Loucy (cell line): ENCODE results near the gene NET1.

Source experiments
- H2AFZ ChIP-seq: fragments of 200-600 bp; sonication (generic); 2 replicates; pipeline ENCODE4 v1.6.0; 2016; ENCODE audit warnings: antibody characterized with exemption, mild to moderate bottlenecking, low read length, moderate library complexity
- H3F3A ChIP-seq: fragments of 200-600 bp; 2 replicates; pipeline ENCODE4 v1.6.0; 2016; ENCODE audit warnings: antibody characterized with exemption, low read depth, mild to moderate bottlenecking
- H3K27me3 ChIP-seq: fragments of 200-600 bp; sonication (generic); 2 replicates; pipeline ENCODE4 v1.6.1; 2014; ENCODE audit warnings: low read length, mild to moderate bottlenecking; ENCODE audit not compliant: insufficient read depth, poor library complexity, severe bottlenecking
- H3K36me3 ChIP-seq: fragments of 200-600 bp; sonication (generic); 2 replicates; pipeline ENCODE4 v1.6.1; 2016; ENCODE audit warnings: low read length; ENCODE audit not compliant: insufficient read depth
- H3K4me1 ChIP-seq: fragments of 200-600 bp; sonication (generic); 2 replicates; pipeline ENCODE4 v1.5.1; 2014; ENCODE audit warnings: low read length, mild to moderate bottlenecking; ENCODE audit not compliant: insufficient read depth, poor library complexity, severe bottlenecking
- H3K4me2 ChIP-seq: fragments of 200-600 bp; sonication (generic); 2 replicates; pipeline ENCODE4 v1.6.0; 2014; ENCODE audit warnings: antibody characterized with exemption, low read length, low read depth, mild to moderate bottlenecking; ENCODE audit not compliant: poor library complexity, severe bottlenecking
- H3K4me3 ChIP-seq: fragments of 200-600 bp; sonication (generic); 2 replicates; pipeline ENCODE4 v1.5.1; 2014; ENCODE audit warnings: low read length, mild to moderate bottlenecking, mixed read lengths; ENCODE audit not compliant: poor library complexity, severe bottlenecking
- H3K79me2 ChIP-seq: fragments of 200-600 bp; sonication (generic); 2 replicates; pipeline ENCODE4 v1.6.1; 2014; ENCODE audit warnings: low read length; ENCODE audit not compliant: insufficient read depth
- H3K9ac ChIP-seq: fragments of 200-600 bp; sonication (generic); 2 replicates; pipeline ENCODE4 v1.6.0; 2014; ENCODE audit warnings: mild to moderate bottlenecking, low read depth, low read length, moderate library complexity; ENCODE audit not compliant: poor library complexity, severe bottlenecking
- H3K9me2 ChIP-seq: fragments of 200-600 bp; sonication (generic); replicated peaks from 2 replicates; pipeline ENCODE4 v1.6.1; 2016; ENCODE audit warnings: low read depth, low read length, mixed read lengths
- H3K9me3 ChIP-seq: fragments of 200-600 bp; sonication (generic); 2 replicates; pipeline ENCODE4 v1.6.1; 2014; ENCODE audit warnings: mild to moderate bottlenecking, antibody characterized with exemption, low read length, low read depth; ENCODE audit not compliant: insufficient read depth
- H4K20me1 ChIP-seq: fragments of 200-600 bp; sonication (generic); 2 replicates; pipeline ENCODE4 v1.6.0; 2014; ENCODE audit warnings: antibody characterized with exemption, low read length, mild to moderate bottlenecking; ENCODE audit not compliant: insufficient read depth, poor library complexity, severe bottlenecking
- EZH2phosphoT487 ChIP-seq: fragments of 200-600 bp; IDR thresholded peaks from 2 replicates; pipeline ENCODE4 v1.6.1; 2018; ENCODE audit warnings: antibody characterized with exemption, mild to moderate bottlenecking, moderate library complexity, borderline replicate concordance
- TF ChIP-seq, protein P1 (sequence below): fragments of 200-600 bp; sonication (generic); conservative IDR thresholded peaks from 2 replicates; pipeline ENCODE4 v1.5.1; 2014; ENCODE audit warnings: mild to moderate bottlenecking, antibody characterized with exemption, low read length

The NET1 gene, protein sequence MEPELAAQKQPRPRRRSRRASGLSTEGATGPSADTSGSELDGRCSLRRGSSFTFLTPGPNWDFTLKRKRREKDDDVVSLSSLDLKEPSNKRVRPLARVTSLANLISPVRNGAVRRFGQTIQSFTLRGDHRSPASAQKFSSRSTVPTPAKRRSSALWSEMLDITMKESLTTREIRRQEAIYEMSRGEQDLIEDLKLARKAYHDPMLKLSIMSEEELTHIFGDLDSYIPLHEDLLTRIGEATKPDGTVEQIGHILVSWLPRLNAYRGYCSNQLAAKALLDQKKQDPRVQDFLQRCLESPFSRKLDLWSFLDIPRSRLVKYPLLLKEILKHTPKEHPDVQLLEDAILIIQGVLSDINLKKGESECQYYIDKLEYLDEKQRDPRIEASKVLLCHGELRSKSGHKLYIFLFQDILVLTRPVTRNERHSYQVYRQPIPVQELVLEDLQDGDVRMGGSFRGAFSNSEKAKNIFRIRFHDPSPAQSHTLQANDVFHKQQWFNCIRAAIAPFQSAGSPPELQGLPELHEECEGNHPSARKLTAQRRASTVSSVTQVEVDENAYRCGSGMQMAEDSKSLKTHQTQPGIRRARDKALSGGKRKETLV

DNA sequence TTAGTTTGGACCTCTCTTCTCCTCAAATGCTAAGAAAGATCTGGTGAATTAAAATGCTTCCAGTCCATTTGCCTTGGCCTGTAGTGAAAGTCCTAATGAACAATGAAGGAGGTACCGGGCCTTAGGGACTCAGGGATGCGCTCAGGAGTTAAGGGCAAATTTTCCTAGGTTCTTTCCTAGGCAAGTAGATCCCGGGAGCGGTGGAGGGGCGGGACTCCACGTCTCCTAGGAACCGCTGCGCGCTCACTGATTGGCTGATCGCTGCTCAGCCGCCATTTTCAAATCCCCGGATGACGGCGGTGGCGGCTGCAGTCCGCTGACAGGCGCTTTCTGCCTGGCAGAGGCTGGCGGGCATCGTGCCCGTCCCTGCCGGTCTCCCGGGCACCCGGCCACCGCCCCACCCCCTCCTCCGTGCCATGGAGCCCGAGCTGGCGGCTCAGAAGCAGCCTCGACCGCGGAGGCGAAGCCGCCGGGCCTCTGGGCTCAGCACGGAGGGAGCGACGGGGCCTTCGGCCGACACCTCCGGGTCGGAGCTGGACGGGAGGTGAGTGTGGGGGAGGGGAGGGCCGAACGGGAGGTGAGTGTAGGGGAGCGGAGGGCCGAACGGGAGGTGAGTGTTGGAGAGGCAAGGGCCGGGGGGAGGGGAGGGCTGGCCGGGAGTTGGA is at the start of gene NET1:
Gene NET1 (plus strand): TSS at position 281 of the 665 bp plus-strand sequence. CDS start 136 bp downstream, at position 417.
- TF ChIP-seq, protein P1, sequence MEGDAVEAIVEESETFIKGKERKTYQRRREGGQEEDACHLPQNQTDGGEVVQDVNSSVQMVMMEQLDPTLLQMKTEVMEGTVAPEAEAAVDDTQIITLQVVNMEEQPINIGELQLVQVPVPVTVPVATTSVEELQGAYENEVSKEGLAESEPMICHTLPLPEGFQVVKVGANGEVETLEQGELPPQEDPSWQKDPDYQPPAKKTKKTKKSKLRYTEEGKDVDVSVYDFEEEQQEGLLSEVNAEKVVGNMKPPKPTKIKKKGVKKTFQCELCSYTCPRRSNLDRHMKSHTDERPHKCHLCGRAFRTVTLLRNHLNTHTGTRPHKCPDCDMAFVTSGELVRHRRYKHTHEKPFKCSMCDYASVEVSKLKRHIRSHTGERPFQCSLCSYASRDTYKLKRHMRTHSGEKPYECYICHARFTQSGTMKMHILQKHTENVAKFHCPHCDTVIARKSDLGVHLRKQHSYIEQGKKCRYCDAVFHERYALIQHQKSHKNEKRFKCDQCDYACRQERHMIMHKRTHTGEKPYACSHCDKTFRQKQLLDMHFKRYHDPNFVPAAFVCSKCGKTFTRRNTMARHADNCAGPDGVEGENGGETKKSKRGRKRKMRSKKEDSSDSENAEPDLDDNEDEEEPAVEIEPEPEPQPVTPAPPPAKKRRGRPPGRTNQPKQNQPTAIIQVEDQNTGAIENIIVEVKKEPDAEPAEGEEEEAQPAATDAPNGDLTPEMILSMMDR: no peak
- TF ChIP-seq EZH2phosphoT487: no peak
- peaks cover 49% of the 10 kb centered on the region for H3K79me2 ChIP-seq

DNA sequence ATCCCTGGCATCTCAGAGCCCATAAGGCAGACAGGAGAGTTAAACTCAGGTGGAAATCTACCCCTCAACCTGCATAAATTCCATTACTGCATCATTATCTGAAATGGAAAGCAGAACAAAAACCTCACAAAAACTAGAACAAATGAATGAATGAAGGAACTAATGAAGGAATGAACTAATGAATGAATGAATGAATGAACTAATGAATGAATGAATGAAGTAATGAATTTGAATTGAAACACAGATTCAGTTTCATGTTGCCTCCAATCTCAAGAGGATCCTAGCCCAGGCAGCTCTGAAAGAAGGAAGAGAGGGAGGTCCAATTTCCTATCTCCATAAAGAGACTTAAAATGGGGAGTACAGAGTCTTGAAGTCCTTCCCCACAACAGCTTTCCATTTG is 49.5 kb upstream of the NET1 start:
- no peak overlapping the region for H3K9ac ChIP-seq
- H3K9me2 ChIP-seq: no peaks in the 10 kb centered on the region
- H2AFZ ChIP-seq: no peak overlapping the region
- no peaks in the 10 kb centered on the region for H3K79me2 ChIP-seq
- H3F3A ChIP-seq: no peaks in the 10 kb centered on the region
- no peak overlapping the region for H3K4me3 ChIP-seq
- no peaks in the 10 kb centered on the region for H3K4me1 ChIP-seq
- TF ChIP-seq, protein P1: no peak
- TF ChIP-seq EZH2phosphoT487: no peak
- H3K9me3 ChIP-seq: no peaks in the 10 kb centered on the region
- no peaks in the 10 kb centered on the region for H4K20me1 ChIP-seq
- no peak overlapping the region for H3K4me2 ChIP-seq
- no peaks in the 10 kb centered on the region for H3K27me3 ChIP-seq
- no peaks in the 10 kb centered on the region for H3K36me3 ChIP-seq

More for the DNA sequence above, at the start of gene NET1:
- Histone ChIP-seq H3K4me2 (peak within 1 kb of the TSS; percentile 81), H2AFZ (peak within 1 kb of the TSS; percentile 100), H3K36me3 (no peaks in the 10 kb centered on the region), H3K9me2 (no peaks in the 10 kb centered on the region), H3F3A (no peaks in the 10 kb centered on the region), H3K27me3 (no peaks in the 10 kb centered on the region), H3K9ac (peak within 1 kb of the TSS; percentile 72), H3K4me1 (peaks cover 40% of the 10 kb centered on the region), H3K9me3 (no peaks in the 10 kb centered on the region), H3K4me3 (peak within 1 kb of the TSS; percentile 85), H4K20me1 (peaks cover 26% of the 10 kb centered on the region)

DNA sequence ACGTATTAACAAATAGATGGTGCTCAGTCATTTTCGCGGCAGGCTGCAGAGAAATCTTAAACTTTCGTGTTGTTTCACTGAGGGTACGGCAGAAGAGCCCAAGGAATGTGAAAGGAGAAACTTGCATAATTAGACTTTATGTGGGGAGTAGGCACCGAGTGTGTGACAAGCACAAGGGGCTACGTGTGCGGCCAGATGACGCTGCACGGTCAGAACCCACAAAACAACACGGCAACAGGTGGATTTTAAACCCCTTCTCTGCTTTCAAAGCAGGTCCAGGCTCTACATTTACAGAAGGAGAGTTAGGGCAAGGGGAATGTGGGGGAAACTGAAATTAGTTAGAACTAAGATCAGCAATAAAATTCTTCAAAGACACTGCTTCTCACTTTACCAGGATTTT is 48.0 kb upstream of the NET1 start:
- no peak for TF ChIP-seq EZH2phosphoT487
- TF ChIP-seq, protein P1: no peak
- H3K4me3 ChIP-seq: no peak overlapping the region
- H3K4me2 ChIP-seq: no peak overlapping the region
- no peaks in the 10 kb centered on the region for H3K79me2 ChIP-seq
- H3K27me3 ChIP-seq: no peaks in the 10 kb centered on the region
- H3K9ac ChIP-seq: no peak overlapping the region
- H4K20me1 ChIP-seq: no peaks in the 10 kb centered on the region
- no peaks in the 10 kb centered on the region for H3K9me3 ChIP-seq
- H3K9me2 ChIP-seq: no peaks in the 10 kb centered on the region
- no peaks in the 10 kb centered on the region for H3F3A ChIP-seq
- no peaks in the 10 kb centered on the region for H3K36me3 ChIP-seq
- no peaks in the 10 kb centered on the region for H3K4me1 ChIP-seq
- no peak overlapping the region for H2AFZ ChIP-seq
